Keratinocyte (primary cell): ENCODE measurements around the gene ELAVL1. TPM values are rescaled to one million over a fixed set of nuclear protein-coding genes. Genes with fewer than 3 reads are reported as not detected.

Experiments used
- DNase-seq: peaks from one replicate; pipeline ENCODE4 v3.0.0-alpha.2; 2011; ENCODE audit warnings: low read depth, missing footprints, low spot score
- FAIRE-seq: peaks from 2 replicates; lab custom pipeline; 2011; peaks lifted over from hg19 to GRCh38; lab: Jason Lieb, UNC
- H2AFZ ChIP-seq: 2 replicates; pipeline ENCODE4 v1.6.0; 2012; ENCODE audit warnings: low read length, control low read depth, inconsistent platforms; ENCODE audit not compliant: control insufficient read depth
- H3K27ac ChIP-seq: 2 replicates; pipeline ENCODE4 v1.5.1; 2011; ENCODE audit warnings: low read length; ENCODE audit not compliant: control insufficient read depth, insufficient read depth
- H3K27me3 ChIP-seq: 3 replicates; pipeline ENCODE4 v1.6.0; 2011; ENCODE audit warnings: low read length; ENCODE audit not compliant: control insufficient read depth, insufficient read depth; ENCODE audit errors: extremely low read depth
- H3K36me3 ChIP-seq, 2 experiments: 2 replicates in 1 of 2; 3 replicates in 1 of 2; pipeline ENCODE4 v1.5.1; 2011; ENCODE audit warnings: low read length in 2 of 2, mild to moderate bottlenecking in 1 of 2; ENCODE audit not compliant: control insufficient read depth in 2 of 2, insufficient read depth in 2 of 2; ENCODE audit errors: extremely low read depth in 1 of 2
- H3K4me1 ChIP-seq: 3 replicates; pipeline ENCODE4 v1.5.1; 2011; ENCODE audit warnings: low read length; ENCODE audit not compliant: control insufficient read depth, insufficient read depth; ENCODE audit errors: extremely low read depth
- H3K4me2 ChIP-seq: 3 replicates; pipeline ENCODE4 v1.6.0; 2011; ENCODE audit warnings: low read depth, low read length; ENCODE audit not compliant: control insufficient read depth, insufficient read depth; ENCODE audit errors: extremely low read depth
- H3K4me3 ChIP-seq, 3 experiments: fragments of 200-600 bp in 1 of 3; sonication (generic) in 1 of 3; 2 replicates in 2 of 3; 3 replicates in 1 of 3; pipeline ENCODE4 v1.5.1; 2011 to 2016; ENCODE audit warnings: low read length in 3 of 3, mild to moderate bottlenecking in 3 of 3, control low read depth in 2 of 3, inconsistent platforms in 1 of 3, low read depth in 1 of 3, mixed read lengths in 1 of 3, mixed run types in 1 of 3, moderate library complexity in 1 of 3; ENCODE audit not compliant: control insufficient read depth in 2 of 3, insufficient read depth in 2 of 3; ENCODE audit errors: extremely low read depth in 1 of 3
- H3K79me2 ChIP-seq: 2 replicates; pipeline ENCODE4 v1.6.0; 2012; ENCODE audit warnings: low read length; ENCODE audit not compliant: control insufficient read depth, insufficient read depth
- H3K9ac ChIP-seq: 3 replicates; pipeline ENCODE4 v1.6.0; 2011; ENCODE audit warnings: low read length; ENCODE audit not compliant: control insufficient read depth, insufficient read depth; ENCODE audit errors: extremely low read depth
- H3K9me1 ChIP-seq: 3 replicates; pipeline ENCODE4 v1.6.0; 2011; ENCODE audit warnings: low read length; ENCODE audit not compliant: control insufficient read depth, insufficient read depth; ENCODE audit errors: extremely low read depth
- H3K9me3 ChIP-seq: 2 replicates; pipeline ENCODE4 v1.5.1; 2012; ENCODE audit warnings: low read depth, low read length; ENCODE audit not compliant: control insufficient read depth
- H4K20me1 ChIP-seq: 3 replicates; pipeline ENCODE4 v1.6.0; 2011; ENCODE audit warnings: low read length; ENCODE audit not compliant: control insufficient read depth, insufficient read depth; ENCODE audit errors: extremely low read depth
- EZH2 ChIP-seq: IDR thresholded peaks from one replicate; pipeline ENCODE4 v1.6.1; 2012; ENCODE audit warnings: inconsistent platforms, mild to moderate bottlenecking, low read length, moderate library complexity
- dilution Hi-C: fragments of 300-500 bp; cut with MboI; formaldehyde crosslinking; loops from one replicate; pipeline ENCODE4 v1.7.0; 2020; ENCODE audit warnings: low sequenced_read_pairs; ENCODE audit not compliant: extremely low pct_ligation_motif_present
- polyA minus RNA-seq, 3 experiments: library from RNA; depleted of rRNA, polyadenylated mRNA; stranded (reverse); fragments of >200 nt; gene quantifications; 1 replicate in 1 of 3; 2 replicates in 1 of 3; 3 replicates in 1 of 3; pipeline ENCODE4 v1.2.3, GENCODE V29; 2011
- polyA plus RNA-seq, 5 experiments: library from polyadenylated mRNA; depleted of rRNA in 3 of 5; stranded (reverse) in 3 of 5; stranded (forward) in 1 of 5; unstranded in 1 of 5; fragments of >200 nt; gene quantifications; 1 replicate in 1 of 5; 2 replicates in 3 of 5; 3 replicates in 1 of 5; pipeline versions ENCODE4 v1.2.1 to v1.2.3, GENCODE V29; 2011 to 2012; ENCODE audit warnings: missing spikeins in 2 of 5, low read depth in 1 of 5, low replicate concordance in 1 of 5
- TF ChIP-seq, protein P1 (sequence below), 3 experiments: IDR thresholded peaks in 1 of 3; conservative IDR thresholded peaks in 1 of 3; optimal IDR thresholded peaks in 1 of 3; 2 replicates in 2 of 3; 3 replicates in 1 of 3; pipeline versions ENCODE3 to v1.5.1; 2011; ENCODE audit warnings: low read length in 3 of 3, mild to moderate bottlenecking in 3 of 3, moderate library complexity in 2 of 3, control low read depth in 1 of 3, inconsistent platforms in 1 of 3; ENCODE audit not compliant: insufficient read depth in 2 of 3; ENCODE audit errors: extremely low read depth in 1 of 3

Gene ELAVL1
- polyA plus RNA-seq, result 32.6 to 96.8 TPM (median 46.9 TPM) in 3 replicates
- polyA plus RNA-seq (2011; ENCODE audit: low read depth), result 52.0 TPM
- 62.0 and 62.8 TPM in 2 replicates for polyA plus RNA-seq (2011; cell fraction: cytosol; rRNA removed)
- polyA plus RNA-seq (2011; cell fraction: nucleus; rRNA removed), result 41.0 and 46.6 TPM in 2 replicates
- 33.9 and 74.6 TPM in 2 replicates for polyA plus RNA-seq (2012; ENCODE audit: low replicate concordance)
- 39.0 to 89.0 TPM (median 56.0 TPM) in 3 replicates for polyA minus RNA-seq
- 52.0 TPM for polyA minus RNA-seq (2011; cell fraction: cytosol; rRNA and poly(A)+ RNA removed)
- polyA minus RNA-seq (2011; cell fraction: nucleus; rRNA and poly(A)+ RNA removed), result 16.2 and 23.0 TPM in 2 replicates

DNA sequence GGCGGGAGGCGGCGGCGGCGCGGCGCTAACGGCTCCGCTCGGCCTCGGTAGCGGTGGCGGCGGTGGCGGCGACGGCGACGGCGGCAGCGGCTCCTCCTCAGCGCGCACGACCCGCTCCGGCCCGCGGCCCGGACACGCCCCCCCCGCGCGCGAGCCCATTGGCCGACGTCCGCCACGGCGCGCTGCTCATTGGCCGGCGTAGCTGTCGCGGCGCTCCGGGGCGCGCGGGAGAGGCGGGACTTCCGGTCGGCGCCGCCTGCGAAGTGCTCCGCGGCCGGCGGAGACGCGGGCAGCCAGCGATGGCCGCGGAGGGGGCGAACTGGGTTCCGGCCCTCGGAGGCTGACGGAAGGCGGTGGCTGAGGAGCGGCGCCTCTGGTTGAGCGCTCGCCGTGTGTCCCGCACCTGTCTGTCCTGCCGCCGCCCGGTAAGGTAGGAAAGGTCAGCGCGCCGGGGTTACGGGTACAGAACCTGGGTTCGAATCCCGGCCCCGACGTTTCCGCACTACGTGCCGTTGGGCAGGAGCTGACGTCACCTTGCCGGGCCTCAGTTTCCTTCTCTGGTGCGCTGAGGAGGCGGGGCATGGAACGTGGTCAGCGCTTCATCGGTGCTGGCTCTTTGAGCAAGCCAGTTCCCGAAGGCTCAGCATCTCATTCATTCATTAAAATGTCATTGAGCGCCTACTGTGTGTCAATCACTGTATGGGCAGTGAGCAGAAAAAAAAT is at the start of gene ELAVL1:
TSS of gene ELAVL1 (minus strand) at position 108 of the 723 bp plus-strand sequence. CDS start 13,826 bp downstream, outside the sequence.
- Histone ChIP-seq H3K27me3 (no peaks in the 10 kb centered on the region), H4K20me1 (peaks cover 23% of the 10 kb centered on the region), H3K9me3 (no peaks in the 10 kb centered on the region), H3K27ac (peak within 1 kb of the TSS; percentile 67), H3K36me3 (peaks cover 7 to 14% of the 10 kb centered on the region in 2 experiments), H2AFZ (peak within 1 kb of the TSS; percentile 93), H3K4me1 (peaks cover 23% of the 10 kb centered on the region), H3K79me2 (peaks cover 47% of the 10 kb centered on the region), H3K4me3 (peak within 1 kb of the TSS; percentile 80 to 96 (median 86)), H3K4me2 (peak within 1 kb of the TSS; percentile 68), H3K9ac (peak within 1 kb of the TSS; percentile 81), H3K9me1 (no peaks in the 10 kb centered on the region)
- dilution Hi-C loops, result no loop called here
- FAIRE-seq, result no peak
- TF ChIP-seq, protein P1, sequence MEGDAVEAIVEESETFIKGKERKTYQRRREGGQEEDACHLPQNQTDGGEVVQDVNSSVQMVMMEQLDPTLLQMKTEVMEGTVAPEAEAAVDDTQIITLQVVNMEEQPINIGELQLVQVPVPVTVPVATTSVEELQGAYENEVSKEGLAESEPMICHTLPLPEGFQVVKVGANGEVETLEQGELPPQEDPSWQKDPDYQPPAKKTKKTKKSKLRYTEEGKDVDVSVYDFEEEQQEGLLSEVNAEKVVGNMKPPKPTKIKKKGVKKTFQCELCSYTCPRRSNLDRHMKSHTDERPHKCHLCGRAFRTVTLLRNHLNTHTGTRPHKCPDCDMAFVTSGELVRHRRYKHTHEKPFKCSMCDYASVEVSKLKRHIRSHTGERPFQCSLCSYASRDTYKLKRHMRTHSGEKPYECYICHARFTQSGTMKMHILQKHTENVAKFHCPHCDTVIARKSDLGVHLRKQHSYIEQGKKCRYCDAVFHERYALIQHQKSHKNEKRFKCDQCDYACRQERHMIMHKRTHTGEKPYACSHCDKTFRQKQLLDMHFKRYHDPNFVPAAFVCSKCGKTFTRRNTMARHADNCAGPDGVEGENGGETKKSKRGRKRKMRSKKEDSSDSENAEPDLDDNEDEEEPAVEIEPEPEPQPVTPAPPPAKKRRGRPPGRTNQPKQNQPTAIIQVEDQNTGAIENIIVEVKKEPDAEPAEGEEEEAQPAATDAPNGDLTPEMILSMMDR (optimal IDR thresholded peaks at IDR 0.05 in 1 of 3, IDR thresholded peaks at IDR 0.05 in 1 of 3, conservative IDR thresholded peaks at IDR 0.05 in 1 of 3; ENCODE audit: extremely low read depth in 1 of 3, insufficient read depth in 2 of 3, low read length in 3 of 3), result no peak
- TF ChIP-seq EZH2, result no peak
- DNase-seq, result no peak

DNA sequence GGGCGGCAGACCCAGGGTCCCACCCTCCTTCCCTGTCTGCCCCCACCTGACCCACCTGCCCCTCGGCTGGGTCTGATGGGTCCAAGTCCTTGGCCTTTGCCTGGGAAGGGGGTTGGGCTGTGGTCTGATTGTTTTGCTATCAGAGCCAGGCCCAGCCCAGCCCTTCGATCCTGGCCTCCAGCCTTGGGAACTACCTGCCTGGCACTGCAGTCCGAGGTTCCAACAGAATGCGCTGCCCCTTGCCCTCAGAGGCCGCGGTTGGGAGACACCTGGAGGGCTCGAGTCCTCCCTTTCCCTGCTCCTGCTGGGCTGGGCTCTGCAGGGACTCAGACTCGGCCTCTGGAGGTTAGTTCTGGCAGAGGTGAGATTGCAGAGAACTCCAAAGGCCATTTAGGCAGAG is 48.7 kb upstream of the ELAVL1 start:
- no peak for FAIRE-seq
- H3K4me1 ChIP-seq, result no peaks in the 10 kb centered on the region
- DNase-seq, result no peak
- no peaks in the 10 kb centered on the region for H3K36me3 ChIP-seq
- H3K27ac ChIP-seq, result no peak overlapping the region
- H3K4me2 ChIP-seq, result no peak overlapping the region
- no peak overlapping the region for H3K4me3 ChIP-seq
- no peaks in the 10 kb centered on the region for H4K20me1 ChIP-seq
- dilution Hi-C loops, result no loop called here
- no peak overlapping the region for H3K9ac ChIP-seq
- no peaks in the 10 kb centered on the region for H3K9me1 ChIP-seq
- peaks cover 3% of the 10 kb centered on the region for H3K27me3 ChIP-seq
- H3K79me2 ChIP-seq, result no peaks in the 10 kb centered on the region
- no peak overlapping the region for H2AFZ ChIP-seq
- no peak for TF ChIP-seq EZH2
- TF ChIP-seq, protein P1 (optimal IDR thresholded peaks at IDR 0.05 in 1 of 3, IDR thresholded peaks at IDR 0.05 in 1 of 3, conservative IDR thresholded peaks at IDR 0.05 in 1 of 3; ENCODE audit: extremely low read depth in 1 of 3, insufficient read depth in 2 of 3, low read length in 3 of 3), result no peak
- H3K9me3 ChIP-seq, result no peaks in the 10 kb centered on the region
